ENCODE results near the gene ATP8A2. TPM values are rescaled to one million over a fixed set of nuclear protein-coding genes. Genes with fewer than 3 reads are reported as not detected.
"Not testable (repeated sequence)": the region's sequence is repeated elsewhere in the genome, so short reads cannot be mapped to it uniquely, and the experiment has no call there.

ATP8A2 gene
- total RNA-seq, 1 donor from 2014 or later, result 39.1 TPM

DNA sequence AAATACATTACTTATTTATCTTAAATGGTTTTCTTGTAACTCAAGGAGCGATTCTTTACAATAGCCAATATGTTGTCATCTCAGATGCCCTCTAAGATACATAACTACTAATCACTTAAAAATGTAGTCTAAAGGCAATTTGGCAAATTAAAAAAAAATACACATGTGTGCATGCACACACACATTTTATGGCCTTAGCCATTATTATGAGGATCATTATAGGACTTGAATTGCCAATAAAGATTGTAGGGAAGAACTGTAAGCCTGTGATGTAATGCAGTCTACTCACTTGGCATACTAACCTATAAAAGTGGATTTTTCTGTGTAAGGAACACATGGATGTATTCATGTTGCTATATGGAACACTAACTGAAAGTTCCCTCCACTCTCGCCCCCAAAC, 405.7 kb downstream of the ATP8A2 start:
- H3K27ac Mint-ChIP-seq, result no peak overlapping the region
- TF ChIP-seq CTCF (IDR thresholded peaks at IDR 0.05; ENCODE audit: unreplicated experiment), result no peak
- H3K4me3 Mint-ChIP-seq, result no peak overlapping the region
- H3K9me3 Mint-ChIP-seq, result no peaks in the 10 kb centered on the region
- no peak for DNase-seq (ENCODE audit: low spot score in 2 of 2, unreplicated experiment in 2 of 2)
- peaks cover 48% of the 10 kb centered on the region for H3K4me1 Mint-ChIP-seq
- H3K27me3 Mint-ChIP-seq (ENCODE audit: low read depth), result no peaks in the 10 kb centered on the region
- peaks cover 2% of the 10 kb centered on the region for H3K36me3 Mint-ChIP-seq

DNA sequence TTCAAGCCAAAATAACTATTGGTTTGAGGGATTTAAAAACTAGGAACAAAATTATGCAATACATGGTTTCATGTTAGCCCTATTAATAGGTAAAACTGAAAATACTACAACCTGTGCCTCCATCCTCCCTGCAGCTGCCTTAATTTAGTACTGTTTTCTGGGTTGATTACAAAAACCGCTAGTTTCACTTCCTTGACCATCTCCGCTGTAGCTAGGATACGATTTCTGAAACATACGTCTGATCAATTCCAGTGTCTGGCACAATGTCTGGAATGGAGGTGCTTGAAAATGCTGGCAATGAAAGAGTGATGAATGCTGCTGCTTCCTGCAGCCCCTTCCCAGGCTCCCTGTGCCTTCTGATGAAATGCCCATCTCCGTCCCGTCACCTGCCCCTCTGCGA, 406.6 kb downstream of the ATP8A2 start:
- Mint-ChIP-seq H3K27me3 (ENCODE audit: low read depth) (no peaks in the 10 kb centered on the region), H3K4me1 (peaks cover 52% of the 10 kb centered on the region), H3K27ac (no peak overlapping the region), H3K4me3 (no peak overlapping the region), H3K9me3 (no peaks in the 10 kb centered on the region), H3K36me3 (peaks cover 2% of the 10 kb centered on the region)
- no peak for DNase-seq (ENCODE audit: low spot score in 2 of 2, unreplicated experiment in 2 of 2)
- no peak for TF ChIP-seq CTCF (IDR thresholded peaks at IDR 0.05; ENCODE audit: unreplicated experiment)

DNA sequence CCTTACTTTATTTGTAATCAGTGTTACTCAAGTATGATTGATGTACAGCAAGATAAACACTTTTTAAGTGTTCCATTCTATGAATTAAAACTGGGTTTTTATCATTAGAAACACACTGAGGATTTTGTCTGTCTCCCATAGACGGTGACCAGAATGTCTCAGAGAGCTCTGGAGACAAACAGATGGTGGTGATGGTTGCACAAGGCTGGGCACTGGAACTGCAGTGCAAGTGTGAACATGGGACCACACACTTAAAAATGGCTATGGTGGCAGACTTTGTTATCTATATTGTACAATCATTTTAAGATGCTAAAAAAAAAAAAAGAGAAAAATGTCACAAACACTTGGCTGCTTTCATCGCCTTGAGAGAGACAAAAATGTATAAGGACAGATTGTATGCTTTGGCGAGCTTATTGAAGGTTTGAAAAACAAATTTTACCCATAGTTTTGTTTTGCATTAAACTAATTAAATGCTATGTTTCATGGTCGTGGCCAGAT, 407.1 kb downstream of the ATP8A2 start:
- no peak for DNase-seq (ENCODE audit: low spot score in 2 of 2, unreplicated experiment in 2 of 2)
- H3K36me3 Mint-ChIP-seq, result peaks cover 2% of the 10 kb centered on the region
- H3K27me3 Mint-ChIP-seq (ENCODE audit: low read depth), result no peaks in the 10 kb centered on the region
- no peak overlapping the region for H3K4me3 Mint-ChIP-seq
- no peaks in the 10 kb centered on the region for H3K9me3 Mint-ChIP-seq
- peaks cover 57% of the 10 kb centered on the region for H3K4me1 Mint-ChIP-seq
- no peak overlapping the region for H3K27ac Mint-ChIP-seq
- no peak for TF ChIP-seq CTCF (IDR thresholded peaks at IDR 0.05; ENCODE audit: unreplicated experiment)

GRCh38 chr13:25783076-25783475, 411.3 kb downstream of the ATP8A2 start:
- Mint-ChIP-seq H3K4me3 (no peak overlapping the region), H3K9me3 (no peaks in the 10 kb centered on the region), H3K27me3 (ENCODE audit: low read depth) (no peaks in the 10 kb centered on the region), H3K36me3 (no peaks in the 10 kb centered on the region), H3K27ac (peak overlapping the region; percentile 59), H3K4me1 (peaks cover 39% of the 10 kb centered on the region)
- no peak for TF ChIP-seq CTCF (IDR thresholded peaks at IDR 0.05; ENCODE audit: unreplicated experiment)
- DNase-seq (ENCODE audit: low spot score in 2 of 2, unreplicated experiment in 2 of 2), result no peak

DNA sequence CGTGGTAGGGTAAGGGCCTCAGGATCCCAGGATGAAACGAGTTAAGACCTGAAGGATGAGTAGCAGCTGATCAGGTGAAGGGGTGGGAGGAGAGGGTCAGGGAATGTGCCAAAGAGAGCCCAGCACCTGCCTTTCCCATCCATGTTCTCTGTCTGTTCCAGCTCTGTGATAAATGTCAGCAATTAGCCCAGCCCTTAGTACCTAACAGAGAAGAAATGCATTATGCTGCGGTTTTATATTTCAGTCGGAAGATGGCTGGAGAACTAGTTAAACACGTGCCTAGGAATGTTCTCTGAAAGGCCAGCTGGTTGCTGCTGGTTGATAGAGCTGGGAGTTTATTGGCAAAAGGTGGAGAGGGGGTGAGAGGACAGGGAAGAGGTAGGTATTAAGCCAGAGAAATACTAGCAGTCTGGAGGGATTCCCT, 411.8 kb downstream of the ATP8A2 start:
- TF ChIP-seq CTCF (IDR thresholded peaks at IDR 0.05; ENCODE audit: unreplicated experiment), result no peak
- Mint-ChIP-seq H3K27me3 (ENCODE audit: low read depth) (no peaks in the 10 kb centered on the region), H3K9me3 (no peaks in the 10 kb centered on the region), H3K4me3 (no peak overlapping the region), H3K4me1 (peaks cover 35% of the 10 kb centered on the region), H3K36me3 (no peaks in the 10 kb centered on the region), H3K27ac (peak overlapping the region; percentile 59)
- DNase-seq (ENCODE audit: low spot score in 2 of 2, unreplicated experiment in 2 of 2), result no peak

DNA sequence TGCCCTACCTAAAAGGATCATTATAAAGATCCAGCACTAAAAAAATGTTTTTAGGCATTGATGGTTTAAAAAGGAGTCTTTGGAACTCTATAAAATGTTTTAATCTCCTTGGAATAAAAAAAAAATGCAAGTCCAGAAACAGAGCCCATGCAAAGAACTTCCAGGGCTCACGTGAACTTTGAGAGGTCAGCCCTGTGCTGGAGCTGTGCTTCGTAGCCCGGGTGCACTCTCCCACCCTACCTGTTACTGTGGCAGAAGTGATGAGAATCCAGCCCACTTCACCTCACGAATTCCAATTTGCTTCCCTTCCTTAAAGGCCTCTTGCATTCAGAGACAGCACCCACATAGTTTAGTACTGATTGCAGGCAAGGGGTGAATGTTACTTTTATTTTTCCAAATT, 412.3 kb downstream of the ATP8A2 start:
- peaks cover 30% of the 10 kb centered on the region for H3K4me1 Mint-ChIP-seq
- no peak for DNase-seq (ENCODE audit: low spot score in 2 of 2, unreplicated experiment in 2 of 2)
- H3K27me3 Mint-ChIP-seq (ENCODE audit: low read depth), result no peaks in the 10 kb centered on the region
- H3K36me3 Mint-ChIP-seq, result peaks cover under 1% of the 10 kb centered on the region
- H3K9me3 Mint-ChIP-seq, result peaks cover under 1% of the 10 kb centered on the region
- TF ChIP-seq CTCF (IDR thresholded peaks at IDR 0.05; ENCODE audit: unreplicated experiment), result no peak
- H3K4me3 Mint-ChIP-seq, result no peak overlapping the region
- H3K27ac Mint-ChIP-seq, result peak overlapping the region; percentile 60

DNA sequence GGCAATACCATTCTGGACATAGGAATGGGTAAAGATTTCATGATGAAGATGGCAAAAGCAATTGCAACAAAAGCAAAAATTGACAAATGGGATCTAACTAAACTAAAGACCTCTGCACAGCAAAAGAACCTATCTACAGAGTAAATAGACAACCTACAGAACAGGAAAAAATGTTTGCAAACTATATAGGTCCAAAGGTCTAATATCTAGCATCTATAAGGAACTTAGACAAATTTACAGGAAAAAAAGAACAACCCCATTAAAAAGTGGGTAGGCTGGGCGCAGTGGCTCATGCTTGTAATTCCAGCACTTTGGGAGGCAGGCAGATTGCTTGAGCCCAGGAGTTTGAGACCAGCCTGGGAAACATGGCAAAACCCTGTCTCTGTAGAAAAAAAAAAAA, 418.4 kb downstream of the ATP8A2 start:
- peaks cover 16% of the 10 kb centered on the region for H3K9me3 Mint-ChIP-seq
- H3K4me3 Mint-ChIP-seq; H3K4me1 Mint-ChIP-seq; DNase-seq (ENCODE audit: low spot score in 2 of 2, unreplicated experiment in 2 of 2); H3K27me3 Mint-ChIP-seq (ENCODE audit: low read depth); H3K27ac Mint-ChIP-seq: not testable (repeated sequence)
- peaks cover 14% of the 10 kb centered on the region for H3K36me3 Mint-ChIP-seq

Measured in mesothelial cell of epicardium (in vitro differentiated cells).